Measurements from ENCODE around the gene RPP14.

The RPP14 gene

DNA sequence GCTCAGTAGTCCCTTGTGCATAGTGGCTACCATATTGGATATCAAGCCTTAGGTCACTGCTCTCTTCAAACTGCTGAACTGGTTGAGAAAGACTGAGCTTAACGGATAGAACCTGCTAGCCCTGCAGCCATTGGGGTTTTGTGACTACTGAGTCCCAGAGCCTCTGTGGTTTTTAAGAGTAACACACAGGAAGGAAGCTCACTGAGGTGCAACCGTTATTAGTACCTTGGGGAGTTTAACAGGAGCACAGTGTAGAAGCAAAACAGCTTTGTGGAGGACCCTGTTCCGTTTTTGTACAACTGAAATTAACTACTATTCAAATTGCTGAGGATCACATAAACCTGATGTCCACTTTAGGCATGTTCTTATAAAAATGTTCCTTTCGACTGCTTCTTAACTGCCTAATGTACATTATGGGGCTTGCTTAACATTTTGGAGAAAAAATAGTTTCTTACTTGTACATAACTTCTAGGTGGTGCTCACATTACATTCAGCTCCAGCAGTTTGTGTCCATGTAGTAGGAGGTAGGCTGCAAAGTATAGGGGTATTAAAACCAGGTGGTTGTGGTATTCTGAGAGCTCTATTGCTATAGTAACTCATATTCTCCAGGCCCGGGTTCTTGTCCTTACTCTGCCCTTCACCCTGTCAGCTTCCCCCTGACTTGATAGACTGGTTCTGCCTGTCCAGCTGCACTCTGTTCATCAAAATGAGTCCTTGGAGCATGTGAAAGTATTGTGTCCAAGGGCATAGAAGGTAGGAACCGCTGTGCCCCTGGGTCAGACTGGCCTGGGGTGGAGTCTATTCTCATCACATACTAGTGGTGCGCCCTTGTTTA, 44.0 kb downstream of the RPP14 start:
- TF ChIP-seq ZC3H10 (CRISPR knock-in tag; IDR thresholded peaks at IDR 0.05) (no peak), ZNF70 (CRISPR knock-in tag; IDR thresholded peaks at IDR 0.05) (no peak), SNAI2 (CRISPR knock-in tag; IDR thresholded peaks at IDR 0.05) (no peak), ZFP3 (CRISPR knock-in tag; IDR thresholded peaks at IDR 0.05) (no peak), ARNTL (CRISPR knock-in tag; IDR thresholded peaks at IDR 0.05; ENCODE audit: borderline replicate concordance, low read depth) (no peak), ESRRG (CRISPR knock-in tag; IDR thresholded peaks at IDR 0.05) (no peak), RARB (CRISPR knock-in tag; IDR thresholded peaks at IDR 0.05) (no peak)
- TF ChIP-seq, protein P1, sequence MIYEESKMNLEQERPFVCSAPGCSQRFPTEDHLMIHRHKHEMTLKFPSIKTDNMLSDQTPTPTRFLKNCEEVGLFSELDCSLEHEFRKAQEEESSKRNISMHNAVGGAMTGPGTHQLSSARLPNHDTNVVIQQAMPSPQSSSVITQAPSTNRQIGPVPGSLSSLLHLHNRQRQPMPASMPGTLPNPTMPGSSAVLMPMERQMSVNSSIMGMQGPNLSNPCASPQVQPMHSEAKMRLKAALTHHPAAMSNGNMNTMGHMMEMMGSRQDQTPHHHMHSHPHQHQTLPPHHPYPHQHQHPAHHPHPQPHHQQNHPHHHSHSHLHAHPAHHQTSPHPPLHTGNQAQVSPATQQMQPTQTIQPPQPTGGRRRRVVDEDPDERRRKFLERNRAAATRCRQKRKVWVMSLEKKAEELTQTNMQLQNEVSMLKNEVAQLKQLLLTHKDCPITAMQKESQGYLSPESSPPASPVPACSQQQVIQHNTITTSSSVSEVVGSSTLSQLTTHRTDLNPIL (CRISPR knock-in tag; IDR thresholded peaks at IDR 0.05; ENCODE audit: low read depth) = no peak
- TF ChIP-seq, protein P2, sequence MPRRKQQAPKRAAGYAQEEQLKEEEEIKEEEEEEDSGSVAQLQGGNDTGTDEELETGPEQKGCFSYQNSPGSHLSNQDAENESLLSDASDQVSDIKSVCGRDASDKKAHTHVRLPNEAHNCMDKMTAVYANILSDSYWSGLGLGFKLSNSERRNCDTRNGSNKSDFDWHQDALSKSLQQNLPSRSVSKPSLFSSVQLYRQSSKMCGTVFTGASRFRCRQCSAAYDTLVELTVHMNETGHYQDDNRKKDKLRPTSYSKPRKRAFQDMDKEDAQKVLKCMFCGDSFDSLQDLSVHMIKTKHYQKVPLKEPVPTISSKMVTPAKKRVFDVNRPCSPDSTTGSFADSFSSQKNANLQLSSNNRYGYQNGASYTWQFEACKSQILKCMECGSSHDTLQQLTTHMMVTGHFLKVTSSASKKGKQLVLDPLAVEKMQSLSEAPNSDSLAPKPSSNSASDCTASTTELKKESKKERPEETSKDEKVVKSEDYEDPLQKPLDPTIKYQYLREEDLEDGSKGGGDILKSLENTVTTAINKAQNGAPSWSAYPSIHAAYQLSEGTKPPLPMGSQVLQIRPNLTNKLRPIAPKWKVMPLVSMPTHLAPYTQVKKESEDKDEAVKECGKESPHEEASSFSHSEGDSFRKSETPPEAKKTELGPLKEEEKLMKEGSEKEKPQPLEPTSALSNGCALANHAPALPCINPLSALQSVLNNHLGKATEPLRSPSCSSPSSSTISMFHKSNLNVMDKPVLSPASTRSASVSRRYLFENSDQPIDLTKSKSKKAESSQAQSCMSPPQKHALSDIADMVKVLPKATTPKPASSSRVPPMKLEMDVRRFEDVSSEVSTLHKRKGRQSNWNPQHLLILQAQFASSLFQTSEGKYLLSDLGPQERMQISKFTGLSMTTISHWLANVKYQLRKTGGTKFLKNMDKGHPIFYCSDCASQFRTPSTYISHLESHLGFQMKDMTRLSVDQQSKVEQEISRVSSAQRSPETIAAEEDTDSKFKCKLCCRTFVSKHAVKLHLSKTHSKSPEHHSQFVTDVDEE (CRISPR knock-in tag; IDR thresholded peaks at IDR 0.05) = no peak
- peak; percentile 69 for ATAC-seq

DNA sequence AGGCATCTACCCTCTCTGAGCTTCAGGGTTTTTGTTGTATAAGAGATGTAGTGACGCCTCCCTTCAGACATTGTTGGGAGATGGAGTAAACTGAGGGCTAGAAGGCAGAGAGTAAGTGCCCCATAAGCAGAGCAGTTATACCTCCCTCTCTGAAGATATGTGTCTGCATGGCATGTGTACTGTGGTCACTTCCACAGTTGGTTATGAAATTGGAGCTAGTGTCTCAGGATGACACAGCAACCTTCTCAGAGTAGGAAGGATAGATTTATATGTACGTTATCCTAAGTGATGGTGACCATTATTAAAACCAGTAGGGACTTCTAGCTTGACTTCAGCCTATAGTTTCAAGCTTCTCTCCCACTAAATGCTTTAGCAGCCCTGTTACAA, 44.6 kb downstream of the RPP14 start:
- no peak for TF ChIP-seq ZFP30 (CRISPR knock-in tag; IDR thresholded peaks at IDR 0.05)
- ATAC-seq = peak; percentile 69

DNA sequence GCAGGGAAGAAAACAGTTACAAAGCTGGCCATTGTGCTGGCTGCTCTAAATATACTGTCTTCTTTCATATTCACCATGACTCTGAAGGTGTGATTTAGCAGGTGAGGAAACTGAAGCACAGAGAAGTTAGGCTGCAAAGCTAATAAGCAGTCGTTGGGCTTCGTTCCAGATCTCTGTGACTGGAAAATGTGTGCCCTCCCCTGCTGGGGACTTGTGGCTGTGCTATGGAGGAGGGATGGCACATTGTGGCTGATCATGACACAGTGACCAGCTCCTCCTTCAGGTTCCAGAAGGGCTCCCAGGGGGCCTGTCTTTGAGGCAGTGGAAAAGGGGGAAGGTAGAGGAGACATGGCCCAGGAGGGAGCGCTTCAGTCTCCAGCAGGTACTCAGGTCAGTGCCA, 45.9 kb downstream of the RPP14 start:
- TF ChIP-seq ZC3H10 (CRISPR knock-in tag; IDR thresholded peaks at IDR 0.05) (no peak), ARNTL (CRISPR knock-in tag; IDR thresholded peaks at IDR 0.05; ENCODE audit: borderline replicate concordance, low read depth) (no peak), ZNF70 (CRISPR knock-in tag; IDR thresholded peaks at IDR 0.05) (no peak), ZNF8 (CRISPR knock-in tag; IDR thresholded peaks at IDR 0.05) (no peak), TCF4 (CRISPR knock-in tag; IDR thresholded peaks at IDR 0.05; ENCODE audit: borderline replicate concordance) (no peak), RARB (CRISPR knock-in tag; IDR thresholded peaks at IDR 0.05) (no peak), OSR1 (CRISPR knock-in tag; IDR thresholded peaks at IDR 0.05) (no peak), BACH2 (CRISPR knock-in tag; IDR thresholded peaks at IDR 0.05; ENCODE audit: borderline replicate concordance) (no peak), TOX (CRISPR knock-in tag; IDR thresholded peaks at IDR 0.05; ENCODE audit: borderline replicate concordance) (no peak), CSDC2 (CRISPR knock-in tag; IDR thresholded peaks at IDR 0.05) (no peak), GLIS3 (CRISPR knock-in tag; IDR thresholded peaks at IDR 0.05) (no peak), ZFP3 (CRISPR knock-in tag; IDR thresholded peaks at IDR 0.05) (no peak), SNAI2 (CRISPR knock-in tag; IDR thresholded peaks at IDR 0.05) (no peak), ESRRG (CRISPR knock-in tag; IDR thresholded peaks at IDR 0.05) (no peak), ZNF565 (CRISPR knock-in tag; conservative IDR thresholded peaks at IDR 0.05; ENCODE audit: low read depth) (no peak)
- TF ChIP-seq, protein P1 (CRISPR knock-in tag; IDR thresholded peaks at IDR 0.05; ENCODE audit: low read depth) = no peak
- TF ChIP-seq, protein P3, sequence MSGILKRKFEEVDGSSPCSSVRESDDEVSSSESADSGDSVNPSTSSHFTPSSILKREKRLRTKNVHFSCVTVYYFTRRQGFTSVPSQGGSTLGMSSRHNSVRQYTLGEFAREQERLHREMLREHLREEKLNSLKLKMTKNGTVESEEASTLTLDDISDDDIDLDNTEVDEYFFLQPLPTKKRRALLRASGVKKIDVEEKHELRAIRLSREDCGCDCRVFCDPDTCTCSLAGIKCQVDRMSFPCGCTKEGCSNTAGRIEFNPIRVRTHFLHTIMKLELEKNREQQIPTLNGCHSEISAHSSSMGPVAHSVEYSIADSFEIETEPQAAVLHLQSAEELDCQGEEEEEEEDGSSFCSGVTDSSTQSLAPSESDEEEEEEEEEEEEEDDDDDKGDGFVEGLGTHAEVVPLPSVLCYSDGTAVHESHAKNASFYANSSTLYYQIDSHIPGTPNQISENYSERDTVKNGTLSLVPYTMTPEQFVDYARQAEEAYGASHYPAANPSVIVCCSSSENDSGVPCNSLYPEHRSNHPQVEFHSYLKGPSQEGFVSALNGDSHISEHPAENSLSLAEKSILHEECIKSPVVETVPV (CRISPR knock-in tag; IDR thresholded peaks at IDR 0.05) = no peak
- TF ChIP-seq, protein P4, sequence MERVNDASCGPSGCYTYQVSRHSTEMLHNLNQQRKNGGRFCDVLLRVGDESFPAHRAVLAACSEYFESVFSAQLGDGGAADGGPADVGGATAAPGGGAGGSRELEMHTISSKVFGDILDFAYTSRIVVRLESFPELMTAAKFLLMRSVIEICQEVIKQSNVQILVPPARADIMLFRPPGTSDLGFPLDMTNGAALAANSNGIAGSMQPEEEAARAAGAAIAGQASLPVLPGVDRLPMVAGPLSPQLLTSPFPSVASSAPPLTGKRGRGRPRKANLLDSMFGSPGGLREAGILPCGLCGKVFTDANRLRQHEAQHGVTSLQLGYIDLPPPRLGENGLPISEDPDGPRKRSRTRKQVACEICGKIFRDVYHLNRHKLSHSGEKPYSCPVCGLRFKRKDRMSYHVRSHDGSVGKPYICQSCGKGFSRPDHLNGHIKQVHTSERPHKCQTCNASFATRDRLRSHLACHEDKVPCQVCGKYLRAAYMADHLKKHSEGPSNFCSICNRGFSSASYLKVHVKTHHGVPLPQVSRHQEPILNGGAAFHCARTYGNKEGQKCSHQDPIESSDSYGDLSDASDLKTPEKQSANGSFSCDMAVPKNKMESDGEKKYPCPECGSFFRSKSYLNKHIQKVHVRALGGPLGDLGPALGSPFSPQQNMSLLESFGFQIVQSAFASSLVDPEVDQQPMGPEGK (CRISPR knock-in tag; IDR thresholded peaks at IDR 0.05; ENCODE audit: borderline replicate concordance) = no peak
- TF ChIP-seq, protein P5, sequence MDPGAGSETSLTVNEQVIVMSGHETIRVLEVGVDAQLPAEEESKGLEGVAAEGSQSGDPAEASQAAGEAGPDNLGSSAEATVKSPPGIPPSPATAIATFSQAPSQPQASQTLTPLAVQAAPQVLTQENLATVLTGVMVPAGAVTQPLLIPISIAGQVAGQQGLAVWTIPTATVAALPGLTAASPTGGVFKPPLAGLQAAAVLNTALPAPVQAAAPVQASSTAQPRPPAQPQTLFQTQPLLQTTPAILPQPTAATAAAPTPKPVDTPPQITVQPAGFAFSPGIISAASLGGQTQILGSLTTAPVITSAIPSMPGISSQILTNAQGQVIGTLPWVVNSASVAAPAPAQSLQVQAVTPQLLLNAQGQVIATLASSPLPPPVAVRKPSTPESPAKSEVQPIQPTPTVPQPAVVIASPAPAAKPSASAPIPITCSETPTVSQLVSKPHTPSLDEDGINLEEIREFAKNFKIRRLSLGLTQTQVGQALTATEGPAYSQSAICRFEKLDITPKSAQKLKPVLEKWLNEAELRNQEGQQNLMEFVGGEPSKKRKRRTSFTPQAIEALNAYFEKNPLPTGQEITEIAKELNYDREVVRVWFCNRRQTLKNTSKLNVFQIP (CRISPR knock-in tag; IDR thresholded peaks at IDR 0.05; ENCODE audit: borderline replicate concordance, low read depth) = no peak
- TF ChIP-seq, protein P2 (CRISPR knock-in tag; IDR thresholded peaks at IDR 0.05) = no peak
- no peak for ATAC-seq

All from SK-N-SH treated with all-trans-retinoic acid at 6 μM for 48 hours (cell line).